ENCODE measurements around the gene MEGF8.
A peak's percentile ranks its signal among the peaks of the same experiment; 100 is the strongest.

The MEGF8 gene

DNA sequence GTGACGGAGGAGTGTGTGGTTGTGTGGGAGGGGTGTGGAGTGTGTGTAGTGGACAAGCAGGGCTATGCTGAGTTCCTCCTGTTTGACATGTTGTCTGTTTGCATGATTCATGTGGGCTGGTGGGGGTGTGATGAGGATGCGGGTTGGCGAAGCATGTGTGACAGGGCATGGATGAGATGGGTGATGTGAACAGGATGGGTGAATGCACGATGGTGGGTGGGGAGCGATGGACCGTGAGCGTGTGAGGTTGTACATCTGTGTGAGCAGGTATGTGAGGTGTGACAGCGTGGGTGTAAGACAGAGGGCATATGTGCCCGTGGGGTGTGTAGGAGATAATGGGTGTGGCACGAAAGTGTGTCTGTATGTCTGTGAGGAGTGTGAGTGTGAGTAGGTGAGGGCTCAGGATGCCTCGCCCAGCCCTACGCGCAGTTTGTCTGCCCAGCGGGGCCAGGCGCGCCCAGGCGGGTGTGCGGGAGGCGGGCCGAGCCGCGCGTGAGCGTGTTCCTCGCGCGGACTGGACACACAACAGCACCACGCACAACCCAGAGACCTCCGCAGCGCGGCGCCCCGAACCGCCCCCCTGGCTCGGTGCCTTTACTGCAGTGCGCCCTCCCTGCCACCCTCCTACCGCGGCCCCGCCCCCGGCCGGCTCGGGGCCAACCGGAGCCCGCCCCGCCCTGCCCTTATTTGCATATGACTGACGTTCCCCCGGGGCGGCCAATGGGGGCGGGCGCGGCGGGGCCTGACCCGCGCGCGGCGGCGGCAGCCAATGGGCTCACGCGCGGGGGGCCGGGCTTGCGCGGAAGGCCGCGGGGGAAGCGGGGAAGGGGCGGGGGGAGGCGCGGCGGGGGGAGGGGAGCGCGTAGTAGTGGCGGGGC is 42.0 kb upstream of the MEGF8 start:
- no peak for DNase-seq (ENCODE audit: extremely low read depth, low read depth)

DNA sequence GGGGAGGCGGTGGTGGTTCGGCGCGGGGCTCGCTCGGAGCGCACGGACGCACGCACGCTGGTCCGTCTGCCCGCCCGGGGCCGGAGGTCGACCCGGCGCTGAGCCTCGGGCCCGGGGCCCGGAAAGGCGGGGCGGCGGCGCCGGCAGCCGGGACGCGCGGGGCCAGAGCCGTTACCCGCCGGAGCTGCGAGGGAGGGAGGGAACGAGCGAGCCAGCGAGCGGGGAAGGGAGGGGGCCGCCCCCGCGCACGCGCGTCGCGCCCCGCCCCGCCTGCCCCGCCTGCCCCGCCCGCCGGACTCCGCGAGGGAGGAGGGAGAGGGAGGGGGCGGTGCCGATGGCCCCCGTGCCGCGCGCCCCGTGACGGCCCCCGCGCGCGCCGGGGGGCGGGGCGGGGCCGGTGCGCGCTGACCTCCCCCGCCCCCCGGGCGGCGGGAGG is 41.4 kb upstream of the MEGF8 start:
- DNase-seq (ENCODE audit: extremely low read depth, low read depth) = no peak
- TF ChIP-seq CTCF (IDR thresholded peaks at IDR 0.05; ENCODE audit: low read depth, low read length, missing control alignments) = no peak
- no peak overlapping the region for H3K4me3 ChIP-seq (replicated peaks; ENCODE audit: low read depth, low read length)

More for the DNA sequence above, 42.0 kb upstream of the MEGF8 start:
- H3K4me3 ChIP-seq (replicated peaks; ENCODE audit: low read depth, low read length) = peak overlapping the region; percentile 38
- no peak for TF ChIP-seq CTCF (IDR thresholded peaks at IDR 0.05; ENCODE audit: low read depth, low read length, missing control alignments)

DNA sequence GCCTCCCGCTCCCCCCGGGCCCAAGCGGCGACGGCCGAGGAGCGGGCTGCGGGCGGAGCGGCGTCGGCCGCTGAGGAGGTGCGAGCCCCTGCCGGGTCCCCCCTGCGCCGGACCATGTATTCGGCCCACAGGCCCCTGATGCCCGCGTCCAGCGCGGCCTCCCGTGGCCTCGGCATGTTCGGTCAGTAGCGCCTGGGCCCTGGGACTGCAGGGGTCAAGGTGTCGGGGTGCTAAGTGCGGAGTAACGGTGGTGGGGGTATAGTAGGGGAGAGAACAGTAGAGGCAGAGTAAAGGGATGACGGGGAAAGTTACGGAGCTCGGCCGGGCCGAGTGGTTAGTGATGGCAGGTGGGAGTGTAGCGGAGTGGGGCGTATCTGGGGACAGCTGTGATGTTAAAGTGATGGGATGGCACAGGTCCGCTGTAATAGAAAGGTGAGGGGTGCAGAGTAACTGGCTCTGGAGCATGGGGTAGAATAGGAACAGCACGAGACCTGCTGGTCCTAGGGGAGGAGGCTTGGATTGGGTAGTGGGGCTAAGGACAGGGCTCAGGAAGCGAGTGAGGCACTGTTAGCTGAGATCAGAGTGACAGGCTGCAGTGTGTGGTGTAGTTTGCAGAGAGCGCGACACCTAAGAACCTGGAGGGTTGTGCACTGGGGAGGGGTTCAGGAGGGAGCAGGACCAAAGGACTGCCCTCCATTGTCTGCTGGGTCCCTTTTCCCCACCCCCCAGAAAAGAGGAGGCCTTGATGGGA is 40.7 kb upstream of the MEGF8 start:
- no peak for TF ChIP-seq CTCF (IDR thresholded peaks at IDR 0.05; ENCODE audit: low read depth, low read length, missing control alignments)
- no peak for DNase-seq (ENCODE audit: extremely low read depth, low read depth)
- H3K4me3 ChIP-seq (replicated peaks; ENCODE audit: low read depth, low read length) = peak overlapping the region; percentile 66

GRCh38 chr19:42285541-42285941 is 39.9 kb upstream of the MEGF8 start:
- DNase-seq (ENCODE audit: extremely low read depth, low read depth) = no peak
- no peak for TF ChIP-seq CTCF (IDR thresholded peaks at IDR 0.05; ENCODE audit: low read depth, low read length, missing control alignments)
- peak overlapping the region; percentile 66 for H3K4me3 ChIP-seq (replicated peaks; ENCODE audit: low read depth, low read length)

DNA sequence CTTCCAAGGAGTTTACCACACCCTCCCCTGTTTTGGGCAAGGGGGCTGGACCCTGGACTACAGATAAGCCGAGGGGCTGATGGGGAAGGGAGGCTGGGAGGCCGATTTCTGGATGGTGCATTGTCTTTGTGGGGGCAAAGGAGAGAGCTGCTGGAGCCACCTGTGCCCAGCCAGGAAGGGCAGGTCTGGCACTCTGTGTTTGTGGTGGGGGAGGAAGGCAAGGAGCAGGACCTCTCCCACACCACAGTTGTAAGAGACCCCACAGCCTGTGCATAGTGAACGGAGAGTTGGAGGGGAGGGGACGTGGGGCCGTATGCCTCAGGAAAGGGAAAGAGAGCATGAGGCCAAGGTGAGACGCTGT is 39.5 kb upstream of the MEGF8 start:
- no peak for DNase-seq (ENCODE audit: extremely low read depth, low read depth)
- H3K4me3 ChIP-seq (replicated peaks; ENCODE audit: low read depth, low read length) = peak overlapping the region; percentile 66; the same call in 1 of the 2 replicates
- TF ChIP-seq CTCF (IDR thresholded peaks at IDR 0.05; ENCODE audit: low read depth, low read length, missing control alignments) = no peak

GRCh38 chr19:42286349-42287016 is 39.0 kb upstream of the MEGF8 start:
- no peak for DNase-seq (ENCODE audit: extremely low read depth, low read depth)
- no peak overlapping the region; the same call in 1 of the 2 replicates for H3K4me3 ChIP-seq (replicated peaks; ENCODE audit: low read depth, low read length)
- TF ChIP-seq CTCF (IDR thresholded peaks at IDR 0.05; ENCODE audit: low read depth, low read length, missing control alignments) = no peak

All from HFF-Myc (cell line).